GM21381 (cell line): Measurements from ENCODE around the gene SLC7A1.

ENCODE experiments used
- ATAC-seq: cut with Tn5 transposase; IDR thresholded peaks from one replicate; pipeline ENCODE4 v1.9.1; 2021; ENCODE audit warnings: mild to moderate bottlenecking, moderate library complexity; ENCODE audit not compliant: unreplicated experiment

SLC7A1 gene

DNA sequence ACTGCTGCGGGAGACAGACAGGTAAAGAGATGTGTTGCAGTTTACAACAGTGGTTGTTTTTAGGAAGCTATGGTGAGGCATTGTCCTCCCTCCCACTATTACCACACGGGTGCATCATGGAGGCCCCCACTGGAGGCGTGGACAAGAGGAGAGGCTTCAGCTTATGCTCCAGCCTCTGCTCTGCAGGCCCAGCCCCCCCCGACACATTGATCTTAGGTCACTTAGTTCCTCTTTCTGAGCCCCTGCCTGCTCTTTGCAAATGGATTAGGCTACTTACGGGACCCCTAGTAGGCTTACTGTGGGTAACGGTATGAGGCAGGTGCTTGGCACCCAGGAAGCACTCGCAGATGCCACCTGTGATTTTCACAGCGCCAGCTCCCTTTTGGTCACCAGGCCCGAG, 123.9 kb downstream of the SLC7A1 start:
- ATAC-seq, result no peak

DNA sequence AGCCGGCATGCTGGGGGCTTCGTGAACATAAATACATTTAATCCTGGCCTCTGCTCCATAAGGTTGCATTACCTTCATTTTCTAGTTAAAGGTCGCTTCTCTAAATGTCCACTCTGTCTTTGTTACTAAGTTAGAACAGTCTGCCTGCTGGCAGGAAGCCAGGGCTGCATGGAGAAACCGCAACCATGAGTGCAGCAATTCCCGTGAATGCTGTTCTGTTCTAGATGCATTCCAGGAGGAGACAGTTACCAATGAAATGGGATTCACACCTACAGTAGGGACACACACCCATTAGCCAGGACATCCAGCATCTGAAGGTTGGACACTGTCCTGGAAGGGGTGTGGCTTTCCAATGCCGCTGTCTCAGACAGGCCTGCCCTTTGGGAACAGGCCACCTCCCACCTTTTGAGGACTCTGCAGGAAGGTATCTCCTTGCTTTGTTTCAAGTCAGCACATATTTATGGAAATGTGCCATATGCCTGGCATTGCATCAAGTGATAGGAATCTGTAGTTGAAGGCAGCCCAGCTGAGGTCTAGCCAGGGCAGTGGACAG, 129.7 kb downstream of the SLC7A1 start:
- no peak for ATAC-seq

DNA sequence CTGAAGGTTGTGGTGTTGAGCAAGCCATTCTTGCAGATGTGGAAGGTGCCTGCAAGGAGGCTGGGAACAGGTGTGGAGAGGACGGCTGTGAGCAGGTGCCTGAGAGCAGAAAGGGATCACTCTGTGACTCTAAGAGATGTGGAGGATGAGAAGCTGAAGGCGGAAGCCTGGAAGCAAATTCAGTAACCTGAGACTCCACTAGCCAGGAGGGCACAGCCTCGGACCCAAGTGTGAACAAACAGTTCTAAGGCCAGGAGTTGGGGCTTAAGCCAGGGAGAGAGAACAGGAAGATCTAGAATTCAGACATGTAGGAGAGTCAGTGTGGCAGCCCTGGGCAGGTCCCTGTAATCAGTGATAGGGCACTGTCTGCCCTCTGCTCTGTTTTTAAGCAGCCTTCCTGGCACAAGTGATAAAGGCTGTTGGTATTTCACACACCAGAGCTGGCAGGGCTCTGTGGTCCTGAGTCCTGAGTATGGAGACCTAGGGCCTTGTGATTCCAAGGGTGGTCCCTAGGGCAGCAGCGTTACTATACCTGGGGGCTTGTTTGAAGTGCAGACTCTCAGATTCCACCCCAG, 131.3 kb downstream of the SLC7A1 start:
- ATAC-seq, result no peak

DNA sequence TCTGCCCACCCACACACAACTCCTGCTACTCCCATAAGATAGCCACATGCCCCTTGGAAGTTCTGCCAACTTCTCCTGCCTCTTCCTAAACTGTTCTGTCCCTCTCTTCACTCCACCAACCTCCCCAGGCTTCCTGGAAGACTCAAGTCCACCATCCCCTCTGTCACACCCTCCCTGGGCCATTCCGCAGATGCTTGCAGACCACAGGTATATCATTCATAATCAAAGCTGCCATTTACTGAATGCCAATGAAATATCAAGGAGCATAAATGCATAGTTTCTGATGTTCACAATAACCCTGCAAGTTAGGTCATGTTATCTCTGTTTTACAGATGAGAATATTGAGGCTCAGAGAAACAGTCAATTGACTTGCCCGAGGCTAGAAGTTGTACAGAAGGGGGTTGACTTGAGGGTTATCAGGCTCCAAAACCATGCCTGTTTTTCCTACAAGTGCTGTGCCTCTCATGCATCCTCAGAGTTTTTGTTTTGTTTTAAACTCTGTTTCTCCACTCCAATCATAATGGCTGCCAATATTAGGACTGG, 135.6 kb downstream of the SLC7A1 start:
- ATAC-seq, result no peak
